Thyroid gland (tissue), 4 donors: ENCODE results near the gene CDK15. TPM values are rescaled to one million over a fixed set of nuclear protein-coding genes. Genes with fewer than 3 reads are reported as not detected.

Experiments
- DNase-seq, 2 donors: peaks; one replicate each; pipeline ENCODE4 v3.0.0-alpha.2; 2019
- H3K27ac ChIP-seq, 3 donors: fragments of 200-600 bp; sonication (generic); 1 replicate in 2 of 3; 2 replicates in 1 of 3; pipeline ENCODE4 v1.5.1; 2016 to 2019; ENCODE audit warnings: mild to moderate bottlenecking in 1 of 3, moderate library complexity in 1 of 3
- H3K27me3 ChIP-seq: fragments of 200-600 bp; sonication (generic); one replicate; pipeline ENCODE4 v1.5.1; 2019
- H3K36me3 ChIP-seq, 2 donors: fragments of 200-600 bp; sonication (generic); one replicate each; pipeline ENCODE4 v1.5.1; 2016 to 2019
- H3K4me1 ChIP-seq, 2 donors: fragments of 200-600 bp; sonication (generic); one replicate each; pipeline ENCODE4 v1.5.1; 2017 to 2019
- H3K4me3 ChIP-seq, 3 donors: fragments of 200-600 bp; sonication (generic); replicated peaks in 1 of 3; 1 replicate in 2 of 3; 2 replicates in 1 of 3; pipeline ENCODE4 v1.5.1; 2016; ENCODE audit warnings: mild to moderate bottlenecking in 1 of 3
- H3K9me3 ChIP-seq: fragments of 200-600 bp; sonication (generic); one replicate; pipeline ENCODE4 v1.5.1; 2017
- CTCF ChIP-seq, 6 experiments: fragments of 200-600 bp in 3 of 6; fragments of 450-650 bp in 3 of 6; sonication (generic) in 3 of 6; IDR thresholded peaks; one replicate each; pipeline ENCODE4 v1.5.1; 2016 to 2019; ENCODE audit warnings: antibody characterized with exemption in 6 of 6, mild to moderate bottlenecking in 2 of 6, inconsistent platforms in 1 of 6, moderate library complexity in 1 of 6
- POLR2A ChIP-seq, 2 donors: fragments of 450-650 bp; IDR thresholded peaks; one replicate each; pipeline ENCODE4 v1.6.1; 2017; ENCODE audit warnings: antibody characterized with exemption in 2 of 2, mild to moderate bottlenecking in 2 of 2, moderate library complexity in 1 of 2
- WGBS, 2 donors: methylation state at CpG; one replicate each; pipeline ENCODE4 v1.1.5; 2017; 5-methylcytosine and 5-hydroxymethylcytosine counted together
- intact Hi-C: fragments of 100-400 bp; cut with DNase I; formaldehyde crosslinking; loops from one replicate; pipeline ENCODE4 v1.15.1; 2023
- total RNA-seq, 4 donors: library from RNA; depleted of rRNA; stranded (reverse); fragments of >200 nt; gene quantifications; one replicate each; pipeline ENCODE4 v1.2.3, GENCODE V29; 2016

CDK15 gene
- total RNA-seq, 4 donors from 2014 or later: 1.2 TPM; not detected in 3

- TF ChIP-seq POLR2A (IDR thresholded peaks at IDR 0.05) (no peak), CTCF (IDR thresholded peaks at IDR 0.05) (no peak)
- H3K27ac ChIP-seq: peak overlapping the region in 2 of 3 donors; percentile 78 to 81
- intact Hi-C loops: loop anchor here (5.0 kb wide), 1 partner anchor 251 kb away; the partner anchor contains the start of gene FZD7
Measured at GRCh38 chr2:201781557-201782051, 24.7 kb upstream of the CDK15 start.

GRCh38 chr2:201784563-201784962 is 21.8 kb upstream of the CDK15 start:
- TF ChIP-seq CTCF (IDR thresholded peaks at IDR 0.05): no peak
- no peak for TF ChIP-seq POLR2A (IDR thresholded peaks at IDR 0.05)
- Histone ChIP-seq H3K4me3 (no peak overlapping the region), H3K27ac (no peak overlapping the region), H3K4me1 (peaks cover 5 to 14% of the 10 kb centered on the region in 2 donors), H3K27me3 (no peaks in the 10 kb centered on the region), H3K36me3 (no peaks in the 10 kb centered on the region), H3K9me3 (no peaks in the 10 kb centered on the region)
- 23 to 26% methylated on average over 1 of the region's 1 CpG for WGBS, 2 donors
- intact Hi-C loops: loop anchor here (5.0 kb wide), 1 partner anchor 248 kb away; the partner anchor contains the start of gene FZD7
- DNase-seq: no peak

More at GRCh38 chr2:201781557-201782051, 24.7 kb upstream of the CDK15 start:
- Histone ChIP-seq H3K4me1 (peaks cover 6 to 17% of the 10 kb centered on the region in 2 donors), H3K27me3 (no peaks in the 10 kb centered on the region), H3K36me3 (no peaks in the 10 kb centered on the region), H3K9me3 (no peaks in the 10 kb centered on the region), H3K4me3 (peak overlapping the region; percentile 2 to 75 (median 70))
- peak; percentile 14 to 26 for DNase-seq
- 1 to 3% methylated on average over 15 of the region's 15 CpGs for WGBS, 2 donors

GRCh38 chr2:201785135-201785534 is 21.2 kb upstream of the CDK15 start:
- TF ChIP-seq CTCF (IDR thresholded peaks at IDR 0.05) (no peak), POLR2A (IDR thresholded peaks at IDR 0.05) (no peak)
- Histone ChIP-seq H3K36me3 (no peaks in the 10 kb centered on the region), H3K9me3 (no peaks in the 10 kb centered on the region), H3K27me3 (no peaks in the 10 kb centered on the region), H3K4me3 (no peak overlapping the region), H3K27ac (no peak overlapping the region), H3K4me1 (peaks cover 0 to 8% of the 10 kb centered on the region in 2 donors)
- WGBS, 2 donors: 83 to 92% methylated on average over 4 of the region's 4 CpGs
- intact Hi-C loops: no loop called here
- no peak for DNase-seq

DNA sequence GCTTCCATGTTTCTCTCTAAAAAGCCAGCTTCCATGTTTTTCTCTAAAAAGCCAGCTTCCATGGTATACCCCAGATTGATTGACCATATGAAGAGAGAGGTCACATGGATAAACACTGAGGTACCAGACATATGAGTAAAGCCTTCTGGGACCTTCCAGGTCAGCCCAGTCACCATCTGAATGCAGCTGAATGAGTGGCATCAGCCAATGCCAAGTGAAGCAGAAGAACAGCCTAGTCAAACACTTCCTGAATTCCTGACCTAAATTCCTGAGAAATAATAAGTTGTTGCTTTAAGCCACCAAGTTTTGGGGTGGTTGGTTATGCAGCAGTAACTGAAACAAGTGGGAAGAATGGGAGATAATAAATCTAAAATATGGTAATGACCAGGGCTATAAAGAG is 19.9 kb upstream of the CDK15 start:
- Histone ChIP-seq H3K27ac (no peak overlapping the region), H3K36me3 (no peaks in the 10 kb centered on the region), H3K4me3 (no peak overlapping the region), H3K9me3 (no peaks in the 10 kb centered on the region), H3K4me1 (peaks cover 0 to 6% of the 10 kb centered on the region in 2 donors), H3K27me3 (no peaks in the 10 kb centered on the region)
- DNase-seq: no peak
- intact Hi-C loops: no loop called here
- TF ChIP-seq POLR2A (IDR thresholded peaks at IDR 0.05) (no peak), CTCF (IDR thresholded peaks at IDR 0.05) (no peak)

- no peaks in the 10 kb centered on the region for H3K36me3 ChIP-seq
- WGBS, 2 donors: 79 to 84% methylated on average over 3 of the region's 3 CpGs
- H3K27me3 ChIP-seq: no peaks in the 10 kb centered on the region
- H3K9me3 ChIP-seq: no peaks in the 10 kb centered on the region
- no peak overlapping the region for H3K4me3 ChIP-seq
- DNase-seq: no peak
- no peaks in the 10 kb centered on the region for H3K4me1 ChIP-seq
- H3K27ac ChIP-seq: no peak overlapping the region
- intact Hi-C loops: no loop called here
- TF ChIP-seq CTCF (IDR thresholded peaks at IDR 0.05) (no peak), POLR2A (IDR thresholded peaks at IDR 0.05) (no peak)
Measured at GRCh38 chr2:201788371-201788770, 18.0 kb upstream of the CDK15 start.
